ENCODE measurements around the gene OR8K5.
"Not testable (repeated sequence)": the region's sequence is repeated elsewhere in the genome, so short reads cannot be mapped to it uniquely, and the experiment has no call there.

Gene OR8K5, protein sequence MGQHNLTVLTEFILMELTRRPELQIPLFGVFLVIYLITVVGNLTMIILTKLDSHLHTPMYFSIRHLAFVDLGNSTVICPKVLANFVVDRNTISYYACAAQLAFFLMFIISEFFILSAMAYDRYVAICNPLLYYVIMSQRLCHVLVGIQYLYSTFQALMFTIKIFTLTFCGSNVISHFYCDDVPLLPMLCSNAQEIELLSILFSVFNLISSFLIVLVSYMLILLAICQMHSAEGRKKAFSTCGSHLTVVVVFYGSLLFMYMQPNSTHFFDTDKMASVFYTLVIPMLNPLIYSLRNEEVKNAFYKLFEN

DNA sequence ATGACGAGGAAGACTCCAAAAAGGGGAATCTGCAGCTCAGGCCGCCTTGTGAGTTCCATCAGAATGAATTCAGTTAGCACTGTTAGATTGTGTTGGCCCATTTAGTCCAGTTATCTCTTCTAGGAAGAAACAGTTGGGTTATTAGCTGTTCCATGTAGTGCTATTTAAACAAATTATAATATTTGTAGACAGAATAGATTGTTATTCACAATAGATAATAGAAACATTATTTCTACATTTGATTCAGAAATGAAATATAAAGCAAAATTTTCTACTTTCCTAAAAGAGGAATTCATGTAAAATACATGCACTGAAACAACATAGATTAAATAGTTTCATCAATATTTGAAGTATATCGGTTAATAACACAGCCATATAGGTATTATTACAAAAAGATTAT is at the start of gene OR8K5:
OR8K5 (minus strand) TSS at position 101 of the 400 bp plus-strand sequence; CDS start at position 101, 0 bp downstream.
- DNase-seq, result no peak

DNA sequence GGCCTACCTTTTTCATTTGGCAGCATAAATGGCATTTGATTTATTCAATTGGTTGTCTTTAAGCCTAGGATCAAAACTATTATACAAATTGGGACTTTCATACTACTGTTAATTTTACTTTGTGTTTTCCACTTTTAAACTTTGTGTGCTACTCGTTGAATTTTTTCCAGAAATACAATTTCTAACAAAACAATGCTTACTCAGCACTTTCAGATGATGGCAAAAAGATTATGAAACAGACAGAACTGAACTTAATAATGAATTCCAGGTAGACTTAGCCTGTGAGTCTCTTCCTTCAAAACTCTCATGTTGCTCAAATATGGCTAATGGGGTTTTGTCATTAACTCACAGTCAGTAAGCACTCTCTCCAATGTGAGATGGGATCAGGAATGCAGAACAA is 47.7 kb upstream of the OR8K5 start:
- DNase-seq, result no peak

DNA sequence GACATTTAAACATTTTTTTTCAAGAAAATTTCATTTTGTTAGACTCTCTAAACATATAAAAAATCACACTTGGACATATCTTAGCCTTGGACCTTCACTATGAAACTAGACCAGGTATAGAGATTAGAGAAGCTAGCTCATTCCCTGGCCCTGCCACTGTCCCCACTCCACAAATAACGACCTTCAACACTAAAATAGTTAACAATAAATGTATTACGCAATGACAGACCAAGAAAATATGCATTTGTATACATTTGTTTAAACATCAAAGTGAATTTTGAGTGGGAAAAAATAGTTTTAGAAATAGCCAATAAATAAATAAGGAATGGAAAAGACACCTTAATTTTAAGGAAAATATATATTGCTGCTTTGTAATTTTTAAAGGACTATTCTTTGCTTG is 37.2 kb upstream of the OR8K5 start:
- DNase-seq, result no peak

DNA sequence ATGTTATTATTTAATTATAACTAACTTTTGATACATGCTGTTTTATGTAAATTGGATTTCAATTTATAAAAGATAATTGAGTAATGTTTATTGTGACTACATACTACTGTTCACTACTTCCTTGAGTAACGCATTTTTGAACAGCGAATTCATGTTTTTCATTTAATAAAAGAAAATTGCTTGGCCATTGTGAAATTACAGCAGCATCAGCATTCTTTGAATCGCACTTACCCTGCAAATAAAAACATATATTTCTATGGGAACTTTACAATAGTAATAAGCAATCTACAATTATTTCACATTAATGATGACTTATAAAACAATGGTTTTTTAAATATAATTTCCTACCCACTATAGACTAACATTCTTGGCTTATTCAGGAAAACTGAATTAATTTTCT is 36.6 kb upstream of the OR8K5 start:
- no peak for DNase-seq

DNA sequence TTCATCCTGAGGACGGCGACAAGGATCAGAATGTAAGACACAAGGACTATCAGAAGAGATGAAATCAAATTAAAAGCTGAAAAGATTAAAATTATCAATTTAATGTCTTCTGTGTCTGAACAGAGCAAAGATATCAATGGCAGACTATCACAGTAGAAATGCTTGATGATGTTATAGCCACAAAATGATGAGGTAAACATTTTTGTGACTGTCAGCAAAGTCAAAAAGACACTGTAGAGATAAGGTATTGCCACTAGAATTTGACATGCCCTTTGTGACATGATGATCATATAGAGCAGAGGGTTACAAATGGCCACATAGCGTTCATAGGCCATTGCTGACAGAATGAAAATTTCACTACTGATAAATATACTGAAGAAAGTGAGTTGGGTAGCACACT is 28.5 kb upstream of the OR8K5 start:
- no peak for DNase-seq

DNA sequence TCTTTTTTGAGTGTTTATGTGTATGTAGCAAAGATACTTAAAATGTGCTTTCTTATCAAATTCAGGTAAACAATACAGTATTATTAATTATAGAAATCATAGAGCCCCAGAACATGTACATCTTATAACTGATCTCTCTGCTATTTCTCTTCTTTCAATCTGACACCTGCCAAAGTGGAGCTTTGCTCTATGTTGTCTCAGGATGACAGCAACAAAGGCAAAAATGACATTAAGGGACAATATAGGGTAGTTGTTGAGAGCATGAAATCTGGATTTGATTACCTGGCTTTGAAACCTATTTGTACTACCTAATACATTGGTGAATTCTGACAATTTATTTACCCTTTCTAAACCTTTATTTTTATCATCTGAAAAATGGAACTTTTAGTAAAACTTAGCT is 23.3 kb upstream of the OR8K5 start:
- DNase-seq, result no peak

DNA sequence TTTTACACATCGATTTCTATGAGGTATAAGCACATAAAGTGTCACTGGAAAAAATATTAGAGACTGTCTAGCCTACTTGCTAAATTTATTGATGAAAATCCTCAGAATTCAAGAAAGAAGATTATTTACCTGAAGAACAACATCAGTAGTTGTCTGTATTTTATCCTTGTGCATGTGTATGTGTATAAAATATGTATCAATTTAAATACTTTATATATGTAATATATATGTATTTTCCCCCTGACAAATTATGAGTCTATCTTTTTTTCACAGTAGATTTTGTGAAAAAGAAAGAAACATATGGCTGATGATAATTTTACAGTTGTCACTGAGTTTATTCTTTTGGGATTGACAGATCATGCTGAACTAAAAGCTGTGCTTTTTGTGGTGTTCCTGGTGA is 16.2 kb upstream of the OR8K5 start, which contains the start of gene OR5J2:
OR5J2 (plus strand) TSS at position 301 of the 400 bp plus-strand sequence; CDS start at position 301, 0 bp downstream.
- no peak for DNase-seq

DNA sequence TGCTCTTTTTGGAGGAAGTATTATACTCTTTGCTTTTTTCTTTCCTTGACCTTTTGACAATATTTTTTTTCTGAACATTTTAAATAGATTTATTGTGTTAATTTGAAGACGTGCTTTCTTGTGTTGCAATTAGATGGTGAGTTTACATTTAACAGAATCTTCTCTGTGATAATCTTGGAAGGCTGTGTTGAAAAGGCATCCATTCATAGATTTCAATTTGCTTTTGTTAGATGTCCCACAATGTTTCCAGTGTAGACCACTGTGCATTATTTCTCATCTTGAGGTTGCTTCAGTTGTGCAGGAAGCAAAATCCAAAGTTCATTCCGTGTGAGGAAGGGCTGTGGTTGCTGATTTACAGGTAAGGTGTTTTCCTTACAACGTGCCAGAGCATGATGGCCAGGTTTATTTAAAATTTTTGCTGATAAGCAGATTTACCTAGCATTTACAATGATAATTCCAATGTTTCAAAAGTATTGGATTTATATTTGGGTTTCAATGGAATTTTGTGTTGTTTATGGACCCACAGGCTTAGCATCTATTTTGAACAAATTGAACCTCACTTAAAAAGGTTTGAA is 12.2 kb upstream of the OR8K5 start:
- no peak for DNase-seq

DNA sequence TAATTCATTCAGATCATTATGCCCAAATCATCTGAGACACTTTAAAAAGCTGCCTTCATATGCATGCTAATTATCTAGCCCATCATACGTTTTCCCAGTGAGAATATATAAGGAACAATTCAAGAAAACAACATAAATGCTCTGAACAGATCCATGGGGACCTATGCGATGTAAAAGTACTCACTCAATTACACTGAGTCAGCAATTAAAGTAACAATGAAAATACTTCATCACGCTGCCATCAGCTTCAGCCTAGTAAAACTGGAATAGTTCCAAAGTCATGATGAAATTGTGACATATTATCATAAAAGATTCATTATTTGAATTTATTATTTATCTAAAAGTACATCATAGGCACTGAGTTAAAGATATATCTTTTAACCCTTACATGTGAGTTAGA is 3.7 kb upstream of the OR8K5 start:
- DNase-seq, result no peak

DNA sequence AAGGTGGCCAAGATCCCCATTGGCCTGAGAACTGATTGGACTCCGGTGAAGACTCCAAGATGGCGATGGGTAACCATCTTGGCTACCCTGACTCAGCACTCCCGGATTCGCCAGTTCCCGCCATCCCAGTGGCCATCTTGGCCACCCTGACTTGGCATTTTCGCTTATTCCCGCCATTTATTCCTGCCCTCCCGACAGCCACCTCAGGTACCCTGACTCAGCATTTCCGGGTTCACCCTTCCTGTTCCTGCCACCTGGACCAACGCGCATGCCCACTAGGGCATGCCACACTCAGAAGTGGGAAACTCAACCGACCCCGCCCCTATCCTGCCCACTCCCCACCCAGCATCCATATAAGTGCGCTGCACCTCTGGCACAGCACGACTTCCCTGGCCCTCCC is 7.8 kb downstream of the OR8K5 start:
- no peak for DNase-seq

DNA sequence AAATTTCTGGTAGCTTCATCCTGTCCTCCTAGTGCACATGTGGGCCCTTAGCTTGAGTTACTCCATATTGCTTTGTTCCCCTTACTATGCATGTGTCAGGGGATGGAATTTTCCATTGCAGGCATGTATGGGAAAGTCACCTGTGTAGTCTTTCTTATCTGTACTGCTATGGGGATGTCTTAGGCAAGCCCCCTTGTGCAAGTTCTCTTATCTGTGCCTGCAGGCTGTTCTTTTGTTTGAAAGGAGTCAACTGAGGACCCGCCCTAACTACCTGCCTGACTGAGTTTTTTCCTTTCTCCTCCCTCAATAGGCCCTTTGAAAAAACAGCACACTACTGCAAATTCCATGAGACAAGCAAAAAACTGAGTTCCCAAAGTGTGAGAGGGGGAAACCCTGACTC is 8.7 kb downstream of the OR8K5 start:
- no peak for DNase-seq

DNA sequence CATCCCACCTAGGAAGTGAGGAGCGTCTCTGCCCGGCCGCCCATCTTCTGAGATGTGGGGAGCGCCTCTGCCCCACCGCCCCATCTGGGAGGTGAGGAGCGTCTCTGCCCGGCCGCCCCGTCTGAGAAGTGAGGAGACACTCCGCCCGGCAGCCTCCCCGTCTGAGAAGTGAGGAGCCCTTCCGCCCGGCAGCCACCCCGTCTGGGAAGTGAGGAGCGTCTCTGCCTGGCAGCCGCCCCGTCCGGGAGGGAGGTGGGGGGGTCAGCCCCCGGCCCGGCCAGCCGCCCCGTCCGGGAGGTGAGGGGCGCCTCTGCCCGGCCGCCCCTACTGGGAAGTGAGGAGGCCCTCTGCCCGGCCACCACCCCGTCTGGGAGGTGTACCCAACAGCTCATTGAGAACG is 16.4 kb downstream of the OR8K5 start:
- not testable (repeated sequence) for DNase-seq

DNA sequence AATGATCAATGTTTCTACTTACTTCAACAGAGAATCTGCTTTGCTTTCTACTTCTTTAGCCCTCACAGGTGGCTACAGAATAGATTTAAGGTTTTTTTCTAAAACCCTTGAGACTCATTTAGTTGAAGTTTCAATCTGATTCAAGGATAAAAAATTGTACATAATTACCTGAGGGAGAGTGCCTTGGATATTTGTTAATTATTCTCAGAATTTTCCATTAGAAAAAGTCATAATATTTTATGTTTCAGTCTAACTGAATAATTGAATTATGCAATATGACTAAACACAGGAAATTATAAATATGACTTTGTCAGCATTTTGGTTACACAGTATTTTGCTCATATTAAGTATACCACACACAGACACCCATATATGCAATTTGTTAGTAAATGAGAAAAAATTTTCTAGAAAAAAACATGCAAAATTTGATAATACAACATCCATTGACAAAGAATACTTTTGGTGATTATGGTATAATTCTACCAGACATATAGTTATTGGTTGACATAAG is 19.9 kb downstream of the OR8K5 start, which contains the start of gene OR8J3:
OR8J3 (minus strand) TSS at position 51 of the 511 bp plus-strand sequence. CDS start 2,483 bp downstream, outside the sequence.
- no peak for DNase-seq

DNA sequence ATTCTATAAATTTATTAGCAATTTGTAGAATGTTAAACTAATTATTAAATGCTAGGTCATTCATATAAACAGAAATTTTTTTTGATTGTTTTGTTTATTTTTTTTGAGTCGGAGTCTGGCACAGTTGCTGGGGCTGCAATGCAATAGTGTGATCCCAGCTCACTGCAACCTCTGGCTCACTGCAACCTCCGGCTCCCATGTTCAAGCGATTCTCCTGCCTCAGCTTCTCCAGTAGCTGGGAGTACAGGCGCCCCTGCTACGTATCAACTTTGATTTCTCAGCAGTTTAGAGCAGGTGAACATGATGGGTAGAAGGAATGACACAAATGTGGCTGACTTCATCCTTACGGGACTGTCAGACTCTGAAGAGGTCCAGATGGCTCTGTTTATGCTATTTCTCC is 38.0 kb downstream of the OR8K5 start, which contains the start of gene OR8H3:
OR8H3 (plus strand) TSS at position 301 of the 400 bp plus-strand sequence; CDS start at position 301, 0 bp downstream.
- DNase-seq, result no peak
